Measurements from ENCODE around the gene C3orf85.
"Not testable (repeated sequence)": the region's sequence is repeated elsewhere in the genome, so short reads cannot be mapped to it uniquely, and the experiment has no call there.

The C3orf85 gene, protein sequence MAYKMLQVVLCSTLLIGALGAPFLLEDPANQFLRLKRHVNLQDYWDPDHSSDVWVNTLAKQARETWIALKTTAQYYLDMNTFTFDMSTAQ

GRCh38 chr3:109136523-109136922 lies at the start of gene C3orf85:
Gene C3orf85 (plus strand): TSS chr3:109136719. CDS start chr3:109136848, 129 bp downstream.
- DNase-seq, result no peak

GRCh38 chr3:109089265-109089664 lies 47.3 kb upstream of the C3orf85 start:
- no peak for DNase-seq

- no peak for DNase-seq
These were observed 44.7 kb upstream of the C3orf85 start for GRCh38 chr3:109091846-109092245.

DNA sequence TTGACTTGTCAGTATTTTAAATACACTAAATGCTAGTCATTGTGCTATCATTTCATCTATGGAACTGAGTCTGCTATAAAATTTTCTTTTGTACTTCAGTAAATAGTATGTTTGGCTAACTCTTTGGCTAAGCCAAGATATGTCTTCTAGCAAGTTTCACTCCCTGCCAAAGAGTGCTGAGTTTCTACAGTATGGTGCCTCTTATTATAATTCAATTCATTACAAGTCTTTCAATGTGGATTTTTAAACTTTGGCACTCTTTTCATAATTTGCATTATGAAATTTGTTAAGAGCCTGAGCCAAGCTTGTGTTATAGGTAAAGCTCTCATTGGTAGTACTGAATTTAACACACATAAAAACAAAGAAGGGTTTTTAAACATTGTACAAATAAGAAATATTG lies 43.0 kb upstream of the C3orf85 start:
- no peak for DNase-seq

DNA sequence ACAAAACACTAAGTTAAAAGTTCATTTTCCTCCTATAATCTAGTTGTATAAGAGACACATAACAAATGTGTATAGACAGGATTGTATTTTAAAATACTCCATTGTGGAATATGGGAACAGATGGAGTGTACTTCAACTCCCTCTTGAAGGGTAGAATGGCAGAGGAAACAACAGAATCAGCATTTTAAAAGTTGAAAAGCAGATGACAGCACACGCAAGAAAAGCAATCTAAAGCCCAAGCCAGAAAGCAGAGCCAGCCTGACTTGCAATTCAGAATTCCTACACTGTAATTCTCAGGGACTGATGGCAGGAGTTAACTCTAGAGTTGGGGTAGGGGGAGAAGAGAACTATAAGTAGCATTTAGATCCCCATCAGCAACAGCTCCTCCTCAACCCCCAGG lies 41.4 kb upstream of the C3orf85 start:
- no peak for DNase-seq

DNA sequence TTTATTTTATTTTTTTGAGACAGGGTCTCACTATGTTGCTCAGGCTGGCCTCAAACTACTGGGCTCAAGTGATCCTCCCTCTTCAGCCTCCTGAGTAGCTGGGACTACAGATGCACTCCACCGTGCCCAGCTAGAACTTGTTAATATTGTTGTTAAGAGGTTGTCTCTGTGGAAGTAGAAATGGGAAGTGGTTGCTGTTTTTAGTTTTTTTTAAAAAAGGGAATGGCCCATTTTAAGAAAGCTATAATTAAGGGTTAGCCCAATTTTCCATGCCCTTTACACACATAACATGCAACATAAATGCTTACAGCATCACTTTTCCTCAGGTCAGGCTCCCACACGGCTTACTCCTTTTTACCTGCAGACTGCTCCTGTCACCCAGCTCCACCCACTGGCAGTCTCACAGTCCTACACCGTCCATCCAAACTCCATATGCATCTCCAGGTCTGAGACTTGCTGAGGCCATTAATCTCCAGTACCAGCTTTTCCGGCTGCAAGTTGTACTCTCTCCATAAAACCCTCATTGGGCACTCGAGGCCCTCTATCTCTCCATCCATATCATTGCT lies 38.4 kb upstream of the C3orf85 start:
- DNase-seq, result peak; percentile 32 to 68

GRCh38 chr3:109109574-109109973 lies 26.9 kb upstream of the C3orf85 start:
- DNase-seq, result no peak

- no peak for DNase-seq
These were observed 23.4 kb upstream of the C3orf85 start for GRCh38 chr3:109112946-109113760.

- DNase-seq, result no peak
These were observed 21.8 kb upstream of the C3orf85 start for GRCh38 chr3:109114746-109115145.

GRCh38 chr3:109115451-109115850 lies 21.1 kb upstream of the C3orf85 start:
- DNase-seq, result no peak

- no peak for DNase-seq
These were observed 20.5 kb upstream of the C3orf85 start for GRCh38 chr3:109116031-109116430.

- DNase-seq, result no peak
These were observed 18.6 kb upstream of the C3orf85 start, which contains the start of gene MORC1 for GRCh38 chr3:109117939-109118338. Gene MORC1 (minus strand): TSS chr3:109118134. CDS start chr3:109118059, 75 bp downstream.

DNA sequence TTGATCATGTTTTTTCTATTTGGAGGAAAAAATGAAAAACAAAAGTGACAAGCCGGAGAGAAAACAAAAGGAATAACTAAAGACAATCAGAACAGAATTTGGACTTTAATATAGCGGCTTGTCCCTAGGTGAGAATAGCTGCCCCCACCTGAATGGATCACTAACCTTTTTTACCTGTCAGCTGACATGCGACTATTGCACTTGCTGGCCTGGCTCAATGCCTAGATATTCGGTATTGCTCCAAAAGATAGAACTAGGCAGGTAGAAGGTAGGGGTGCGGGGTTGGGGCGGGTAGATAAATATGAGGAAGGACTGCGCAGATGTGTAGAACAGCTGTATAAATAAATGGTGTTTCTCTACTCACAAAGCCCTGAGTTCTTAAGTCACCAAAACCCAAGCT lies 17.9 kb upstream of the C3orf85 start:
- DNase-seq, result no peak

DNA sequence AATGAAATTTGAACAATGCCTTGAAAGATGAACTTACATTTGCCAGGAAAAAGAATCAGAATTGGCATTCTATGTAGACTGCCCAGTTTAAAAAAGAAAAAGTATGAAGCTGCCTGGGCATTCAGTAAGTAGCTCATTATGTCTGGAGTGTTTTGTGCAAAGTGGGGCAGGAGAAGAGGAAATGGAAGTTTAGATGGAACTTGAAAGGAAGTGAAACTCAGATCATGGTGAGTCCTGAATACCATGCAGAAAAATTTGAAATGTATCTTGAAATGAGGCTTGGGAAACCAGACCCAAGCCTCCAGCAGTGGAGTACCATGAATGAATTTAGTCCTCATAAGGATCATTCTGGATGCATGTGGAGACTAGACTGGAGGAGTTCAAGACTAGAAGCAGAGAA lies 13.8 kb upstream of the C3orf85 start:
- no peak for DNase-seq

DNA sequence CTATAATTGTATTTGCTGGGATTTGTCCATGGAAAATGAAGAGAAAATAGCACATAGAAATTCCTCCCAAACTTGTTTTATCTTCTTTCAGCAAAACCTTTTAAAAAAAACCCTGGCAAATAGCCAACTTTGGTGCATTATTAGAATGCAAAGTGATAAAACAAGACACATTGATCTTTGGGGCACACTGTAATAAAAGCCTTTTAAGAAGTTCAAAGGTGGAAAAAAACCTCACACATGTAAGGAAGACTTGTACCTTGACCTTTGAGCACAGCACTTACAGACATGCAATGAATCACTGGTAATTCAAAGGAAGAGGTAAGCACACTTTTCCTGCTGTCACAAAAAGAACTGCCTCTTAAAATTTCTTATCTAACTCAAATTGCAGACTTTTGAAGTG lies 10.6 kb upstream of the C3orf85 start:
- DNase-seq, result no peak

DNA sequence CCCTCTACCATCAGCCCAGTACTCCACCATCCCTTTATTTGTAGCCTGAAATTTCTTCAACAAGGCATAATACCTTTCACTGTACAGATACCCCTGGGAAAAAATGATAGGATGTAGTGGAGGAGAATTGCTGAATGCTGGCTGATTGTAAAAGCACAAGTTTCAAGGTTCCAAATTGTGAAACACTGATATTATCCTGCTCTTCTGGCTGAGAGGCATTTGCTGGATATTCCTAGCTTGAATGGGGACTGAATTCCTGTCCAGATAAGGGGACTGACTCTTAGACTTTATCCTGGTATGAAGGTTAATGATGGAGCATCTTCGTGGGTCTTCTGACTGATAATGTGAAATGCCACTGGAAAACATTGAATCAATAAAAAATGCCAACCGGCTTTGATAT lies 9.0 kb upstream of the C3orf85 start:
- DNase-seq, result no peak

- no peak for DNase-seq
These were observed 5.2 kb upstream of the C3orf85 start for GRCh38 chr3:109131276-109131675.

DNA sequence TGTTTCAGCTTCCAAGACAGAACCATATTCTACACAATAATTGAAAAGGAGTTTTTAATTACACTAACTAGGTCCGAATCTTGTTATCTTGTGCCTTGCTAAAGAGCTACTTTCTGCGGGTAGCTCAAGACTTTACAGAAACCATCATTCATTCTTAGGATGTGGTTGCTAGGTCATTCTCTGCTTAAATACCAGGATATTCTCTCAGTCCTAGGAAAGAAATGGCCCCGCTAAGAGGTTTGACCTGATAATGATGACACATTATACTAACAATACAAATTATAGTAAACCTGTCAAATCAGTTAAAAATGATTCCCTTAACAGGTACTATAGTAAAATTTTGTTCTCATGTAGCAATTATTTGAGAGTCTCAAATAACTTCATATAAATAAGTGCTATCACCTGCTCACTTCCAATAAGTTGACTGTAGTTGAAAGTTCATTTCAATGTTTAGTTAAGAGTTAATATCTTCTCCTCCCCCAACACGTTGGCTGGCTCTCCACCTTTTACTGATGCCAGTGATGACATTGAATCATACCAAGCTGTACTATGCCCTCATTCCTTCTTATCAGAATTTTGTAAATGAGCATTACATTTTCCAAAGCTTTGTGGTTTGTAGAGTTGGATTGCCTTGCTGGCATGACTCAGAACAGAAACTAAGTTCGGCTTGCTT lies 3.6 kb upstream of the C3orf85 start:
- no peak for DNase-seq

- not testable (repeated sequence) for DNase-seq
These were observed 3.1 kb upstream of the C3orf85 start for GRCh38 chr3:109133474-109133816.

DNA sequence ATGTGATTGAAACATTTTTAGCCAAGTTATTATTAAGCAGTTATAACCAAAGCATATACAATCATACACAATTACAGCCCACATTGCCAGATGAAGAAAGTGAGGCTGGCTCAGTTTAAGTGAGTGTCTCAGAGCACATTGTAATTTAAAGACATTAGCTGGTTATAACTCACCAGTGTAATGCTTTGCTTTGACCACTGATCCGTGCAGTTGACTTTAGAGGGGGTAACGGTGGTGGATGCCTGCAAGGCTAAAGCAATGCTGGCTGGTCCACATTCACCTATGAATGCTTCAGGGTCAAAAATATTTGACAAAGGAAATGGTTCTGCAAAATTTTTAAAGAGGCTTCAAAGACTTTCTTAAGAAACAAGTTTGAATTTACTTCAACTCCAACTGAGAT lies 1.2 kb downstream of the C3orf85 start:
- DNase-seq, result peak in 1 of 2 experiments; percentile 1

DNA sequence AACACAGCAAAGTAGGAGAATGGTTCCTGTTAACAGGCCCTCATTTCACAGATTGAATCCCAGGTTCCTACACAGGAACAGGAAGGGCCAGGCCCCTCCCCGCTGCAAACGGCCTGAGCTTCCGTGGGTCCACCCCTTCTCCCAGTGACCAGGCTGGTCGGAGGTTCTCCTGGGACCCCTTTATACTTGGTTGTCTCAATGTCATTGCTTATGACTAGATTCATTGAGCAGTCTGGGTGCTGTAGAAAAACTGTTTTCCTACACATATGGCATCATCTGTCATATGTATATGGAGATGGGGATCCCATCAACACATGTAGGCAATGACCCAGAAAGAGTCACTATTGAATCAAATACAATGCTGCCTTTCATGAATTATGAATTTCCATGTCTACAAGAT lies 3.8 kb downstream of the C3orf85 start:
- no peak for DNase-seq

DNA sequence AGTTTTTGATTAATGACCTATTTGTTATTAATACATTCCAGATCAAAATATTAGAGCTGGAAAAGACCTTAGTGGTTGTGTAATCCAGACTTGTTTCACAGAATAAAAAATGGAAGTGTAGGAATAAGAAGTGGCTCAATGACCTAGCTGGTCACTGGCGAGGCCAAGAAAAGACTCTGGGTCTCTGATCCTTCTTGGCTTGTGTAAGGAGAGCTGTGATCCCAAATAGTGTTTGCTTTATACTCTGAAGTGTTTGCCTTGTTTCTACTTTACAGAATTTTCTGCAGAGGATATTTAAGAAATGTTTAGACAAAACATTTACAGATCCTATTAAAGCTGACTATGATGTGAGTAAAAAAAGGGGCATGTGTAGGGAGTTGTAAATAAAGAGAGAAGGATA lies 7.1 kb downstream of the C3orf85 start:
- DNase-seq, result no peak

DNA sequence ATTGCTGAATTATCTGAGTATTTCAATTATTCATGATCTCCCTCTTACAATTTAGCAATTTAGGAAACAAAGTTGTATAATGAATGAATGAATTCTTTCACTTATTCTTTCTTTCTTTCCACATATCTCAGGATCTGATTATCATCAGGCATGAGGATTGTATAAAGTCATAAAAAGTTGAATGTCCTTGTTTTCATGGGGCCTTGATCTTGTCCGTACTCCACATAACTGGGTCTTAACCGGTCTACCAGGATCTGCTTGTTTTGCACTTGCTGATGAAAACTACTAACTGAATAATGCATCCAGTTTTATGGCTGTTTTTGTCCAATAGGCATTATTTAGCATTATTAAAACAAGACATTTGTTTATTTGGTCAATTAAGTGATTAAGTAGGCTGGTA lies 12.6 kb downstream of the C3orf85 start:
- no peak for DNase-seq

GRCh38 chr3:109152320-109152719 lies 15.8 kb downstream of the C3orf85 start:
- DNase-seq, result no peak
